Measurements from ENCODE around the gene GRIP2.

GRCh38 chr3:14542656-14543055 lies 2.5 kb upstream of the GRIP2 start:
- no peak for TF ChIP-seq POLR2AphosphoS5 (IDR thresholded peaks at IDR 0.05; ENCODE audit: low read depth, low read length)
- TF ChIP-seq POLR2A (IDR thresholded peaks at IDR 0.05; ENCODE audit: low read depth, low read length), result no peak
